PC-9 (cell line): ENCODE measurements around the gene SYCP2. TPM values are rescaled to one million over a fixed set of nuclear protein-coding genes. Genes with fewer than 3 reads are reported as not detected.

Experiments used
- BruUV-seq: library from RNA; stranded (reverse); fragments of 400-500 nt; replicated peaks from 2 replicates; lab custom pipeline; 2021; lab: Mats Ljungman, UMichigan
- CTCF ChIA-PET: fragments of 300-600 bp; sonication (Branson Sonifier 250); formaldehyde crosslinking; loops from one replicate; lab custom pipeline; 2022; ENCODE audit warnings: antibody characterized with exemption; lab: Charles Lee
- POLR2A ChIA-PET: fragments of 300-600 bp; sonication (Branson Sonifier 250); formaldehyde crosslinking; loops from one replicate; lab custom pipeline; 2022; ENCODE audit warnings: antibody characterized with exemption; ENCODE audit not compliant: unreplicated experiment; lab: Charles Lee
- DNase-seq, 2 experiments: peaks; one replicate each; pipeline versions ENCODE4 v3.0.0 to v3.0.0-alpha.2; 2015 to 2022; ENCODE audit warnings: mixed read lengths in 1 of 2
- H2AFZ ChIP-seq: fragments of 200-600 bp; sonication (generic); 2 replicates; pipeline ENCODE4 v1.8.1; 2017; ENCODE audit warnings: antibody characterized with exemption
- H3F3A ChIP-seq: fragments of 200-600 bp; sonication (generic); 2 replicates; pipeline ENCODE4 v1.8.1; 2017; ENCODE audit warnings: antibody characterized with exemption, mild to moderate bottlenecking, low read depth; ENCODE audit not compliant: insufficient read depth
- H3K27ac ChIP-seq: fragments of 200-600 bp; sonication (generic); 2 replicates; pipeline ENCODE4 v1.6.1; 2016; ENCODE audit warnings: mixed run types
- H3K27me3 ChIP-seq: fragments of 200-600 bp; sonication (generic); 2 replicates; pipeline ENCODE4 v1.6.1; 2016; ENCODE audit warnings: low read depth, mixed run types; ENCODE audit not compliant: insufficient read depth
- H3K36me3 ChIP-seq: fragments of 200-600 bp; sonication (generic); 2 replicates; pipeline ENCODE4 v1.6.1; 2016; ENCODE audit warnings: low read depth, mixed run types
- H3K4me1 ChIP-seq: fragments of 200-600 bp; sonication (generic); replicated peaks from 2 replicates; pipeline ENCODE4 v1.6.1; 2016; ENCODE audit warnings: mixed run types; ENCODE audit not compliant: insufficient read depth
- H3K4me2 ChIP-seq: fragments of 200-600 bp; sonication (generic); 2 replicates; pipeline ENCODE4 v1.6.1; 2017; ENCODE audit warnings: mixed run types
- H3K4me3 ChIP-seq: fragments of 200-600 bp; sonication (generic); 2 replicates; pipeline ENCODE4 v1.6.1; 2016; ENCODE audit warnings: mixed run types
- H3K79me2 ChIP-seq: fragments of 200-600 bp; sonication (generic); 2 replicates; pipeline ENCODE4 v1.6.1; 2017; ENCODE audit warnings: low read depth, mixed run types
- H3K9me2 ChIP-seq: fragments of 200-600 bp; sonication (generic); 2 replicates; pipeline ENCODE4 v1.8.1; 2017; ENCODE audit warnings: mild to moderate bottlenecking; ENCODE audit not compliant: insufficient read depth
- H3K9me3 ChIP-seq: fragments of 200-600 bp; sonication (generic); 2 replicates; pipeline ENCODE4 v1.8.1; 2016; ENCODE audit warnings: low read depth; ENCODE audit not compliant: insufficient read depth
- H4K20me1 ChIP-seq: fragments of 200-600 bp; sonication (generic); 2 replicates; pipeline ENCODE4 v1.8.1; 2017; ENCODE audit not compliant: insufficient read depth
- CTCF ChIP-seq: fragments of 200-600 bp; sonication (generic); conservative IDR thresholded peaks from 2 replicates; pipeline ENCODE4 v1.6.1; 2017; ENCODE audit warnings: mixed run types, antibody characterized with exemption, mild to moderate bottlenecking, moderate library complexity
- EZH2 ChIP-seq: fragments of 200-600 bp; sonication (generic); IDR thresholded peaks from 2 replicates; pipeline ENCODE4 v1.8.0; 2017; ENCODE audit warnings: antibody characterized with exemption, low read depth
- intact Hi-C: fragments of 100-400 bp; cut with micrococcal nuclease; formaldehyde crosslinking; loops from one replicate; pipeline ENCODE4 v1.10.0; 2022; ENCODE audit not compliant: unreplicated experiment
- total RNA-seq: library from RNA; stranded (reverse); gene quantifications from 2 replicates; pipeline ENCODE4 v1.2.3, GENCODE V29; 2021

Gene SYCP2
- total RNA-seq, 1 experiment from 2014 or later = 1.8 TPM

- BruUV-seq = no TSS peak
- POLR2A ChIA-PET = no interaction called here
- Histone ChIP-seq H3F3A (no peaks in the 10 kb centered on the region; the same call in 1 of the 2 replicates), H4K20me1 (no peaks in the 10 kb centered on the region), H3K4me2 (no peak overlapping the region), H3K79me2 (no peaks in the 10 kb centered on the region), H3K36me3 (no peaks in the 10 kb centered on the region), H3K4me1 (peaks cover 11% of the 10 kb centered on the region), H3K4me3 (no peak overlapping the region), H3K27ac (no peak overlapping the region), H3K9me2 (no peaks in the 10 kb centered on the region), H2AFZ (no peak overlapping the region), H3K27me3 (no peaks in the 10 kb centered on the region), H3K9me3 (no peaks in the 10 kb centered on the region)
- CTCF ChIA-PET = interaction anchor here (0.7 kb wide), 1 partner anchor 9 kb away, joined by 3 read pairs; no protein-coding TSS in a partner anchor
- DNase-seq = no peak
- no peak for TF ChIP-seq CTCF
- TF ChIP-seq EZH2 = no peak
- intact Hi-C loops = no loop called here
Observed at GRCh38 chr20:59839400-59839799, 94.0 kb downstream of the SYCP2 start.

- Histone ChIP-seq H3K27ac (no peak overlapping the region), H3F3A (no peaks in the 10 kb centered on the region), H4K20me1 (no peaks in the 10 kb centered on the region), H3K9me3 (no peaks in the 10 kb centered on the region), H3K36me3 (no peaks in the 10 kb centered on the region), H3K9me2 (no peaks in the 10 kb centered on the region), H3K79me2 (no peaks in the 10 kb centered on the region), H3K27me3 (no peaks in the 10 kb centered on the region), H3K4me1 (0 out of 2 replicates have a peak, but pooled peaks cover 8% of the 10 kb centered on the region), H3K4me2 (no peak overlapping the region), H2AFZ (no peak overlapping the region), H3K4me3 (no peak overlapping the region)
- TF ChIP-seq CTCF (no peak), EZH2 (no peak)
- BruUV-seq = no TSS peak
- ChIA-PET POLR2A (no interaction called here), CTCF (no interaction called here)
- DNase-seq = no peak
- intact Hi-C loops = no loop called here
Observed at GRCh38 chr20:59837623-59838394, 95.6 kb downstream of the SYCP2 start.

- H3K36me3 ChIP-seq = no peaks in the 10 kb centered on the region
- TF ChIP-seq EZH2 (no peak), CTCF (no peak)
- BruUV-seq = no TSS peak
- H3F3A ChIP-seq = peaks cover 9% of the 10 kb centered on the region; the same call in 1 of the 2 replicates
- H3K9me3 ChIP-seq = no peaks in the 10 kb centered on the region
- H3K27ac ChIP-seq = no peak overlapping the region
- peaks cover 17% of the 10 kb centered on the region for H3K4me1 ChIP-seq
- no peaks in the 10 kb centered on the region for H3K79me2 ChIP-seq
- no peak overlapping the region for H3K4me3 ChIP-seq
- no peaks in the 10 kb centered on the region for H4K20me1 ChIP-seq
- POLR2A ChIA-PET = interaction anchor here (0.5 kb wide), 1 partner anchor 1444 kb away, joined by 4 read pairs; no protein-coding TSS in a partner anchor
- H2AFZ ChIP-seq = no peak overlapping the region
- CTCF ChIA-PET = interaction anchor here (0.7 kb wide), 1 partner anchor 13 kb away, joined by 3 read pairs; no protein-coding TSS in a partner anchor
- no peaks in the 10 kb centered on the region for H3K27me3 ChIP-seq
- no peak for DNase-seq
- no peaks in the 10 kb centered on the region for H3K9me2 ChIP-seq
- intact Hi-C loops = no loop called here
- no peak overlapping the region for H3K4me2 ChIP-seq
Observed at GRCh38 chr20:59836767-59837166, 96.7 kb downstream of the SYCP2 start.
